Dendritic cell treated with granulocyte-macrophage colony-stimulating factor and Interleukin-4, amounts not matched to agents 40 ng/mL and 50 ng/mL, for 4 days (primary cell): ENCODE data around the gene TTC3.
"Not testable (repeated sequence)": the region's sequence is repeated elsewhere in the genome, so short reads cannot be mapped to it uniquely, and the experiment has no call there.

Source experiments
- H3K27ac Mint-ChIP-seq: one replicate; pipeline ENCODE4 v1.8.0; 2022; ENCODE audit warnings: mild to moderate bottlenecking, mixed read lengths
- H3K27me3 Mint-ChIP-seq: one replicate; pipeline ENCODE4 v1.8.0; 2022; ENCODE audit warnings: mild to moderate bottlenecking, mixed read lengths
- H3K36me3 Mint-ChIP-seq: one replicate; pipeline ENCODE4 v1.8.0; 2022; ENCODE audit warnings: low read depth, mixed read lengths
- H3K4me1 Mint-ChIP-seq: one replicate; pipeline ENCODE4 v1.8.0; 2022; ENCODE audit warnings: low read depth, mixed read lengths
- H3K4me3 Mint-ChIP-seq: one replicate; pipeline ENCODE4 v1.8.0; 2022; ENCODE audit warnings: mild to moderate bottlenecking, moderate library complexity, mixed read lengths
- H3K9me3 Mint-ChIP-seq: one replicate; pipeline ENCODE4 v1.8.0; 2022; ENCODE audit warnings: mixed read lengths
- intact Hi-C: fragments of 100-400 bp; cut with micrococcal nuclease; formaldehyde crosslinking; loops from one replicate; pipeline ENCODE4 v1.15.0; 2022

Gene TTC3

DNA sequence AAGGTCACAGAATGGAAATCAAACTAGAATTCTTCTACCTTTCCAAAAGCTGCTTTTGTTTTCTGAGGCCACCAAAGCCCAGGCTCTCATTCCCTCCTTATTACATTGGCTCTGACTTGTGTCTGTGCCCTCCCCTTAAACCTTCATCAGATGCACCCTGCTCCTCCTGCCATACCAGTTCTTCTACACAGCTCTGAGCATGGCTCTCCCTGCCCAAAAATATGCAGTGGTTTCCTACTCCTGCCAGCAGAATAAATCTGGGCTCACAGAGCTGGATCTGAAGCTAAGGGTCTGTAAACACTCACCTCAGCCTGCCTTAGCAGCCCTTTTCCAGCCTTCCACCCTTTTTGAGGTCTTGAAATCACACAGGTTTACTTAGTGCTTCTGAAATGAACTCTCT is 55.0 kb downstream of the TTC3 start:
- no peaks in the 10 kb centered on the region for H3K4me1 Mint-ChIP-seq
- intact Hi-C loops, result no loop called here
- H3K9me3 Mint-ChIP-seq, result no peaks in the 10 kb centered on the region
- H3K27me3 Mint-ChIP-seq, result no peaks in the 10 kb centered on the region
- no peak overlapping the region for H3K4me3 Mint-ChIP-seq
- H3K36me3 Mint-ChIP-seq, result peaks cover 79% of the 10 kb centered on the region
- no peak overlapping the region for H3K27ac Mint-ChIP-seq

- Mint-ChIP-seq H3K27ac (no peak overlapping the region), H3K4me3 (no peak overlapping the region), H3K36me3 (peaks cover 88% of the 10 kb centered on the region), H3K9me3 (no peaks in the 10 kb centered on the region), H3K27me3 (no peaks in the 10 kb centered on the region), H3K4me1 (no peaks in the 10 kb centered on the region)
- intact Hi-C loops, result no loop called here
These were observed 57.9 kb downstream of the TTC3 start for GRCh38 chr21:37130971-37131370.

DNA sequence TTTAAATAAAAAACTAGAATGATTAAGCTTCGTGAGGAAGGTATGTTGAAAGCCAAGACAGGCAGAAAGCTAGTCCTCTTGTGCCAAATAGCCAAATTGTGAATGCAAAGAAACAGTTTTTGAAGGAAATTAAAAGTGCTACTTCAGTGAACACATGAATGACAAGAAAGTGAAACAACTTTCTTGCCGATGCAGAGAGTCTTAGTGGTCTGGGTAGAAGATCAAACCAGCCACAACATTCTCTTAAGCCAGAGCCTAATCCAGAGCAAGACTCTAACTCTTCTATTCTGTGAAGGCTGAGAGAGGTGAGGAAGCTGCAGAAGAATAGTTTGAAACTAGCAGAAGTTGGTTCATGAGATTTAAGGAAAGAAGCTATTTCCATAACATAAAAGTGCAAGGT is 63.2 kb downstream of the TTC3 start:
- Mint-ChIP-seq H3K27ac (no peak overlapping the region), H3K4me3 (no peak overlapping the region), H3K9me3 (no peaks in the 10 kb centered on the region), H3K27me3 (no peaks in the 10 kb centered on the region), H3K36me3 (peaks cover 79% of the 10 kb centered on the region), H3K4me1 (no peaks in the 10 kb centered on the region)
- intact Hi-C loops, result no loop called here

- H3K36me3 Mint-ChIP-seq, result peaks cover 79% of the 10 kb centered on the region
- intact Hi-C loops, result no loop called here
- no peaks in the 10 kb centered on the region for H3K4me1 Mint-ChIP-seq
- H3K27me3 Mint-ChIP-seq, result no peaks in the 10 kb centered on the region
- no peaks in the 10 kb centered on the region for H3K9me3 Mint-ChIP-seq
- no peak overlapping the region for H3K4me3 Mint-ChIP-seq
- H3K27ac Mint-ChIP-seq, result no peak overlapping the region
These were observed 63.7 kb downstream of the TTC3 start for GRCh38 chr21:37136744-37137143.

DNA sequence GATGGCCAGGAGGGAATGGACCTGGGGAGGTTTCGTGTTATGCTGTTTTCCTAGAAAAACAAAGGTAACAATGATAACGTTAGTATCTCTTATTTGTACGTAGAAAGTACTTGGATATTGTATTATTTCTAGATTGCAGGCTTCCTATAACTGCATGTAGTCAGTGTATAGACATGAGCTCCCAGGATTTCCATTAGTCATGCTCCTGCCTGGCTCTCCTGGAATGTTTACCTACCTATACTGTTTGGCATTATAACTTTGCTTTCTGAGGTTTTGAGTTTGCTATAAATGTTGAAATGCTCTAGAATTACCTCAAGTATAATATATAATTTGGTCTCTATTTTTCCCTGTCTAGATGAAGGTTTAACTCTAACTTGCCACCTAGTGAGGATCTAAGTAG is 66.1 kb downstream of the TTC3 start:
- H3K9me3 Mint-ChIP-seq, result no peaks in the 10 kb centered on the region
- intact Hi-C loops, result no loop called here
- no peak overlapping the region for H3K4me3 Mint-ChIP-seq
- H3K36me3 Mint-ChIP-seq, result peaks cover 74% of the 10 kb centered on the region
- no peak overlapping the region for H3K27ac Mint-ChIP-seq
- H3K27me3 Mint-ChIP-seq, result no peaks in the 10 kb centered on the region
- H3K4me1 Mint-ChIP-seq, result no peaks in the 10 kb centered on the region

DNA sequence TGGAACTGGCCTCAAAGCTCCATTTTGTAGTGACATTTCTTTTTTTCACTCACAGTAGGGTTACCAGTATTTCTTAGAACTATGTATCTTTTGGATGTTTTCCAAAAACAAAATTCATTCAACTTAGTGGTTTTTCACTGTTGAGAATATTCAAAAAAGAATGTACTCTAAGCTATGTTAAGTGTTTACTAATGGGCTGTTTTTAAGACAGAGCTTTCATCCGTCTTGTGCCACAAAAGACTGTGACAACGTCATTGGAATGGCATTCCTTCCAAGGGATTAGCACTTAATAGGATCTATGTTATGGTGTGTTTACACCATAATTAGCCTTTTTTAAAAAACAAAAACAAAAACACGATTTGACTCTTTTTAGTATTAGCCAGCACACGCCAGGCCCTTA is 66.8 kb downstream of the TTC3 start:
- peaks cover 74% of the 10 kb centered on the region for H3K36me3 Mint-ChIP-seq
- no peak overlapping the region for H3K27ac Mint-ChIP-seq
- H3K4me3 Mint-ChIP-seq, result no peak overlapping the region
- H3K9me3 Mint-ChIP-seq, result no peaks in the 10 kb centered on the region
- no peaks in the 10 kb centered on the region for H3K4me1 Mint-ChIP-seq
- no peaks in the 10 kb centered on the region for H3K27me3 Mint-ChIP-seq
- intact Hi-C loops, result no loop called here

DNA sequence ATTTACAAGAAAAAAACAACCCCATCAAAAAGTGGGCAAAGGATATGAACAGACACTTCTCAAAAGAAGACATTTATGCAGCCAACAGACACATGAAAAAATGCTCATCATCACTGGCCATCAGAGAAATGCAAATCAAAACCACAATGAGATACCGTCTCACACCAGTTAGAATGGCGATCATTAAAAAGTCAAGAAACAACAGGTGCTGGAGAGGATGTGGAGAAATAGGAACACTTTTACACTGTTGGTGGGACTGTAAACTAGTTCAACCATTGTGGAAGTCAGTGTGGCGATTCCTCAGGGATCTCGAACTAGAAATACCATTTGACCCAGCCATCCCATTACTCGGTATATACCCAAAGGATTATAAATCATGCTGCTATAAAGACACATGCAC is 70.3 kb downstream of the TTC3 start:
- intact Hi-C loops, H3K4me1 Mint-ChIP-seq, H3K27me3 Mint-ChIP-seq, H3K27ac Mint-ChIP-seq, H3K4me3 Mint-ChIP-seq, H3K9me3 Mint-ChIP-seq: not testable (repeated sequence)
- H3K36me3 Mint-ChIP-seq, result peaks cover 80% of the 10 kb centered on the region

GRCh38 chr21:37145635-37146111 is 72.6 kb downstream of the TTC3 start:
- Mint-ChIP-seq H3K27ac (no peak overlapping the region), H3K36me3 (peaks cover 85% of the 10 kb centered on the region), H3K9me3 (no peaks in the 10 kb centered on the region), H3K4me3 (no peak overlapping the region), H3K27me3 (no peaks in the 10 kb centered on the region), H3K4me1 (no peaks in the 10 kb centered on the region)
- intact Hi-C loops, result no loop called here

DNA sequence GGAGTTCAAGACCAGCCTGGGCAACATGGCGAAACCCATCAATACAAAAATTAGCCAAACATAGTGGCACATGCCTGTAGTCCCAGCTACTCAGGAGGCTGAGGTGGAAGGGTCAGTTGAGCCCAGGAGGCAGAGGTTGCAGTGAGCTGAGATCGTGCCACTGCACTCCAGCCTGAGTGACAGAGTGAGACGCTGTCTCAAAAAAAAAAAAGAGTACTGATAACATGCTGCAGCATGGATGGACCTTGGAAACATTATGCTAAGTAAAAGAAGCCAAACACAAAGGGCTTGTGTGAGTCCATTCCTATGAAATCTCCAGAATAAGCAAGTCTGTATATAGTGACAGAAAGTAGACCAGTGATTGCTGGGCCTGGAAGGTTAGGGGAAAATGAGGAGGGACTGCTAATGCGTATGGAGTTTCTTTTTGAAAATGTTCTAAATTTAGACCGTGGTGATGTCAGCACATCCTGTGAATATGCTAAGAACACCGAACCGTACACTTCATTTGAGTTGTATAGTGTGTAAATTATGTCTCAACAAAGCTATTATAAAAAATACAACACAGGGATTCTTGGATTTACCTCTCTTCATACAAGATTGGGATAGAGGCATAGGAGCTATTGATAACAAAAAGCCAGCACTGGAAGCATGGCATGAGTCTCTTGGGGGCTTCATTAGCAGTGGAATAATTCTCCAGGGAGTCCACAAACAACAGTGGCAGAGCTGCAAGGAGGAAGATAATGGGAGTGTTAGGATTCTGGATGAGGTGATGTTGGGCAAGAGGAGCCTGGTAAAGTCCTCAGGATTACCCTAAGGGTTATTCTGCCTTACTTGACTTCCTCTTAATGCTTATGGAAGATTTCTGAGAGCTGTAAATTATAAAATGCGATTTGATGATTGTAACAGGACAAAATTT is 73.5 kb downstream of the TTC3 start:
- intact Hi-C loops, result no loop called here
- H3K9me3 Mint-ChIP-seq, result no peaks in the 10 kb centered on the region
- no peaks in the 10 kb centered on the region for H3K27me3 Mint-ChIP-seq
- peaks cover 85% of the 10 kb centered on the region for H3K36me3 Mint-ChIP-seq
- peaks cover 1% of the 10 kb centered on the region for H3K4me1 Mint-ChIP-seq
- no peak overlapping the region for H3K4me3 Mint-ChIP-seq
- no peak overlapping the region for H3K27ac Mint-ChIP-seq

GRCh38 chr21:37149411-37149810 is 76.4 kb downstream of the TTC3 start:
- no peak overlapping the region for H3K4me3 Mint-ChIP-seq
- no peaks in the 10 kb centered on the region for H3K27me3 Mint-ChIP-seq
- peaks cover 93% of the 10 kb centered on the region for H3K36me3 Mint-ChIP-seq
- no peaks in the 10 kb centered on the region for H3K9me3 Mint-ChIP-seq
- no peak overlapping the region for H3K27ac Mint-ChIP-seq
- intact Hi-C loops, result no loop called here
- peaks cover 5% of the 10 kb centered on the region for H3K4me1 Mint-ChIP-seq

GRCh38 chr21:37153196-37153934 is 80.3 kb downstream of the TTC3 start:
- H3K4me3 Mint-ChIP-seq, result no peak overlapping the region
- no peak overlapping the region for H3K27ac Mint-ChIP-seq
- intact Hi-C loops, result no loop called here
- H3K4me1 Mint-ChIP-seq, result peaks cover 5% of the 10 kb centered on the region
- peaks cover 88% of the 10 kb centered on the region for H3K36me3 Mint-ChIP-seq
- H3K9me3 Mint-ChIP-seq, result no peaks in the 10 kb centered on the region
- H3K27me3 Mint-ChIP-seq, result no peaks in the 10 kb centered on the region

GRCh38 chr21:37153935-37154350 is 80.9 kb downstream of the TTC3 start:
- Mint-ChIP-seq H3K36me3 (peaks cover 88% of the 10 kb centered on the region), H3K4me1 (peaks cover 5% of the 10 kb centered on the region), H3K4me3 (no peak overlapping the region), H3K27ac (no peak overlapping the region), H3K27me3 (no peaks in the 10 kb centered on the region), H3K9me3 (no peaks in the 10 kb centered on the region)
- intact Hi-C loops, result no loop called here

- Mint-ChIP-seq H3K36me3 (peaks cover 87% of the 10 kb centered on the region), H3K9me3 (no peaks in the 10 kb centered on the region), H3K4me1 (peaks cover 5% of the 10 kb centered on the region), H3K27ac (no peak overlapping the region), H3K27me3 (no peaks in the 10 kb centered on the region), H3K4me3 (no peak overlapping the region)
- intact Hi-C loops, result no loop called here
These were observed 82.1 kb downstream of the TTC3 start for GRCh38 chr21:37155186-37155585.

GRCh38 chr21:37157938-37158337 is 84.9 kb downstream of the TTC3 start:
- H3K4me1 Mint-ChIP-seq, result no peaks in the 10 kb centered on the region
- no peaks in the 10 kb centered on the region for H3K27me3 Mint-ChIP-seq
- peaks cover 76% of the 10 kb centered on the region for H3K36me3 Mint-ChIP-seq
- H3K4me3 Mint-ChIP-seq, result no peak overlapping the region
- intact Hi-C loops, result no loop called here
- no peak overlapping the region for H3K27ac Mint-ChIP-seq
- no peaks in the 10 kb centered on the region for H3K9me3 Mint-ChIP-seq
